NCI-H2196 (cell line): ENCODE results near the gene ITGB7.
"Not testable (repeated sequence)": the region's sequence is repeated elsewhere in the genome, so short reads cannot be mapped to it uniquely, and the experiment has no call there.

Source experiments
- DNase-seq: peaks from one replicate; lab custom pipeline; 2025; ENCODE audit not compliant: unreplicated experiment; lab: John Stamatoyannopoulos, UW

Gene ITGB7

GRCh38 chr12:53217051-53217930 is 10.2 kb upstream of the ITGB7 start:
- DNase-seq, result no peak

GRCh38 chr12:53215497-53215896 is 8.4 kb upstream of the ITGB7 start:
- no peak for DNase-seq

- no peak for DNase-seq
These were observed 7.8 kb upstream of the ITGB7 start for GRCh38 chr12:53214687-53215455.

GRCh38 chr12:53214221-53214620 is 7.2 kb upstream of the ITGB7 start:
- no peak for DNase-seq

- peak; percentile 84 for DNase-seq
These were observed 6.3 kb upstream of the ITGB7 start for GRCh38 chr12:53213348-53213747.

GRCh38 chr12:53212931-53213330 is 5.9 kb upstream of the ITGB7 start:
- no peak for DNase-seq

GRCh38 chr12:53211476-53212381 is 4.7 kb upstream of the ITGB7 start:
- no peak for DNase-seq

GRCh38 chr12:53210843-53211242 is 3.8 kb upstream of the ITGB7 start:
- DNase-seq, result no peak

GRCh38 chr12:53208877-53209463 is 1.9 kb upstream of the ITGB7 start:
- DNase-seq, result no peak

- no peak for DNase-seq
These were observed 1.4 kb upstream of the ITGB7 start for GRCh38 chr12:53208435-53208834.

GRCh38 chr12:53205747-53206419 is 1.2 kb downstream of the ITGB7 start:
- no peak for DNase-seq

- DNase-seq, result no peak
These were observed 2.7 kb downstream of the ITGB7 start for GRCh38 chr12:53204351-53204750.

- DNase-seq, result not testable (repeated sequence)
These were observed 4.7 kb downstream of the ITGB7 start for GRCh38 chr12:53202316-53202715.

GRCh38 chr12:53201639-53202038 is 5.4 kb downstream of the ITGB7 start:
- no peak for DNase-seq

GRCh38 chr12:53201177-53201541 is 5.9 kb downstream of the ITGB7 start:
- no peak for DNase-seq

GRCh38 chr12:53200458-53201176 is 6.4 kb downstream of the ITGB7 start:
- DNase-seq, result no peak

GRCh38 chr12:53200107-53200457 is 7.0 kb downstream of the ITGB7 start:
- DNase-seq, result no peak

GRCh38 chr12:53199700-53200099 is 7.4 kb downstream of the ITGB7 start:
- DNase-seq, result no peak

GRCh38 chr12:53198486-53199110 is 8.5 kb downstream of the ITGB7 start:
- DNase-seq, result no peak
